H1 (cell line): ENCODE measurements around the gene RASAL1. TPM values are rescaled to one million over a fixed set of nuclear protein-coding genes. Genes with fewer than 3 reads are reported as not detected.

Experiments
- CHD1 ChIP-seq: IDR thresholded peaks from 2 replicates; pipeline ENCODE4 v1.6.1; 2012; ENCODE audit warnings: low read depth, low read length, improper control_type of control experiment
- EGR1 ChIP-seq: IDR thresholded peaks from 2 replicates; pipeline ENCODE4 v1.6.1; 2011; ENCODE audit warnings: low read depth, low read length, borderline replicate concordance
- EP300 ChIP-seq, 2 experiments: IDR thresholded peaks; 1 replicate in 1 of 2; 2 replicates in 1 of 2; pipeline ENCODE4 v1.6.1; 2011 to 2012; ENCODE audit warnings: low read depth in 2 of 2, low read length in 2 of 2, mild to moderate bottlenecking in 2 of 2, borderline replicate concordance in 1 of 2, inconsistent platforms in 1 of 2, moderate library complexity in 1 of 2
- POLR2A ChIP-seq, 2 experiments: IDR thresholded peaks; 1 replicate in 1 of 2; 2 replicates in 1 of 2; pipeline ENCODE4 v1.6.1; 2011; ENCODE audit warnings: low read depth in 2 of 2, low read length in 2 of 2, mild to moderate bottlenecking in 2 of 2; ENCODE audit errors: control extremely low read depth in 1 of 2
- SIX5 ChIP-seq: IDR thresholded peaks from 2 replicates; pipeline ENCODE4 v1.6.1; 2011; ENCODE audit warnings: mild to moderate bottlenecking, low read depth, low read length
- SP4 ChIP-seq: IDR thresholded peaks from 2 replicates; pipeline ENCODE4 v1.6.1; 2012; ENCODE audit warnings: low read length, inconsistent platforms
- SRF ChIP-seq: IDR thresholded peaks from 2 replicates; pipeline ENCODE4 v1.6.1; 2011; ENCODE audit warnings: mild to moderate bottlenecking, low read depth, low read length, moderate library complexity
- TAF7 ChIP-seq: optimal IDR thresholded peaks from 2 replicates; pipeline ENCODE3; 2011; ENCODE audit warnings: low read depth, mild to moderate bottlenecking, inconsistent platforms, low read length, moderate library complexity, borderline replicate concordance
- TEAD4 ChIP-seq: IDR thresholded peaks from 2 replicates; pipeline ENCODE4 v1.6.1; 2012; ENCODE audit warnings: low read depth, low read length, inconsistent platforms, mixed read lengths
- polyA plus RNA-seq, 7 experiments: library from polyadenylated mRNA; depleted of rRNA in 3 of 7; stranded (reverse) in 5 of 7; unstranded in 2 of 7; fragments of >200 nt in 5 of 7; fragments of 200-250 nt in 2 of 7; gene quantifications; 1 replicate in 5 of 7; 2 replicates in 1 of 7; 4 replicates in 1 of 7; pipeline versions ENCODE4 v1.2.1 to v1.2.3, GENCODE V29; 2011 to 2013; ENCODE audit warnings: missing spikeins in 2 of 7, mixed read lengths in 2 of 7
- total RNA-seq: library from RNA; stranded (reverse); fragmentation: NEBNext Ultra II Directional; extraction: Animal tissue kit (Norgen Biotek cat#: 25700); gene quantifications from 2 replicates; pipeline ENCODE4 v1.2.1, GENCODE V29; 2021

The RASAL1 gene
- total and polyA plus RNA-seq, 2 of the 8 experiments (the other 6 are each of a cell fraction or from before 2014, with no cell fraction given) = 3.7 to 5.0 TPM

DNA sequence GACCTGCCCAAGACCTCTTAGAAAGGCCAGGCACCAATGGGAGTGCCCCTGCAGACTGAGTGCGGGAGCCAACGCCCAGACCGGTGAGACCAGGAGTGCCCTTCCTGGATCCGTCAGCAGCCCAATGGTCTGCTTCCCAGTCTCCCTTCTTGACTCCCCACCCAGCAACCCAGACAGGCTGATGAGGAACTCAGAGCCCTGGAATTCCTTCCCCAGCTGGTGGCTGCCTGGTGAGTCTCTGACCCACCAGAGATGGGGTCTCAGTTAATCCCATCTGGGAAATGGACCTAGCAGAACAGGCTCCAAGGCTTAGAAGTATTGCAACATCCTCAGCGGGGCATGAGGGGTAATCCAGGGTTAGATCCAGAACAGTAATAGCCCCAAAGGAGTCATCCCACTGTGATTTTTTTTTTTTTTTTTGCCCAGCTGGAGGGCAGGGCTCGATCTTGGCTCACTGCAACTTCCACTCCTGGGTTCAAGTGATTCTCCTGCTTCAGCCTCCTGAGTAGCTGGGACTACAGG is 1.5 kb upstream of the RASAL1 start (continued):
- TF ChIP-seq EP300 (IDR thresholded peaks at IDR 0.05; ENCODE audit: borderline replicate concordance in 1 of 2, low read depth in 2 of 2, low read length in 2 of 2) (no peak), EGR1 (no peak), SRF (no peak), SIX5 (no peak), SP4 (no peak), POLR2A (IDR thresholded peaks at IDR 0.05; ENCODE audit: control extremely low read depth in 1 of 2, low read depth in 2 of 2, low read length in 2 of 2) (no peak), CHD1 (no peak), TAF7 (no peak), TEAD4 (no peak)
